Suprapubic skin (tissue), 4 donors: ENCODE results near the gene CASKIN2. TPM values are rescaled to one million over a fixed set of nuclear protein-coding genes. Genes with fewer than 3 reads are reported as not detected.

ENCODE experiments used
- DNase-seq, 2 donors: peaks; one replicate each; pipeline ENCODE4 v3.0.0-alpha.2; 2019; ENCODE audit warnings: low spot score in 2 of 2
- H3K27ac ChIP-seq: fragments of 200-600 bp; sonication (generic); one replicate; pipeline ENCODE4 v1.5.1; 2019
- H3K27me3 ChIP-seq: fragments of 200-600 bp; sonication (generic); one replicate; pipeline ENCODE4 v1.5.1; 2019
- H3K36me3 ChIP-seq: fragments of 200-600 bp; sonication (generic); one replicate; pipeline ENCODE4 v1.5.1; 2019
- H3K4me1 ChIP-seq: fragments of 200-600 bp; sonication (generic); one replicate; pipeline ENCODE4 v1.5.1; 2019
- H3K4me3 ChIP-seq: fragments of 200-600 bp; sonication (generic); one replicate; pipeline ENCODE4 v1.5.1; 2019; ENCODE audit warnings: mild to moderate bottlenecking
- H3K9me3 ChIP-seq: fragments of 200-600 bp; sonication (generic); one replicate; pipeline ENCODE4 v1.5.1; 2019
- CTCF ChIP-seq, 2 donors: fragments of 200-600 bp in 1 of 2; fragments of 450-650 bp in 1 of 2; sonication (generic) in 1 of 2; IDR thresholded peaks; one replicate each; pipeline ENCODE4 v1.5.1; 2016 to 2019; ENCODE audit warnings: antibody characterized with exemption in 2 of 2, mild to moderate bottlenecking in 1 of 2, moderate library complexity in 1 of 2
- EP300 ChIP-seq: sonication (generic); formaldehyde crosslinking; IDR thresholded peaks from one replicate; pipeline ENCODE4 v1.6.1; 2017; ENCODE audit warnings: antibody characterized with exemption
- POLR2A ChIP-seq, 2 donors: fragments of 450-650 bp; IDR thresholded peaks; one replicate each; pipeline ENCODE4 v1.6.1; 2017; ENCODE audit warnings: antibody characterized with exemption in 2 of 2, mild to moderate bottlenecking in 2 of 2, moderate library complexity in 2 of 2
- POLR2AphosphoS5 ChIP-seq, 3 donors: sonication (generic); formaldehyde crosslinking; IDR thresholded peaks; one replicate each; pipeline ENCODE4 v1.6.1; 2017; ENCODE audit warnings: antibody characterized with exemption in 3 of 3
- WGBS: methylation state at CpG from one replicate; pipeline ENCODE4 v1.1.5; 2018; 5-methylcytosine and 5-hydroxymethylcytosine counted together
- total RNA-seq, 4 donors: library from RNA; depleted of rRNA; stranded (reverse); fragments of >200 nt; gene quantifications; one replicate each; pipeline ENCODE4 v1.1.0, GENCODE V29; 2016

Gene CASKIN2
- total RNA-seq, 4 donors from 2014 or later: 18.7 to 25.1 (median 22.1) TPM

GRCh38 chr17:75492555-75493168, 22.7 kb downstream of the CASKIN2 start:
- Histone ChIP-seq H3K27ac (no peak overlapping the region), H3K4me3 (no peak overlapping the region), H3K27me3 (no peaks in the 10 kb centered on the region), H3K4me1 (peaks cover 6% of the 10 kb centered on the region), H3K36me3 (peaks cover 65% of the 10 kb centered on the region), H3K9me3 (no peaks in the 10 kb centered on the region)
- no peak for DNase-seq
- TF ChIP-seq EP300 (no peak), CTCF (IDR thresholded peaks at IDR 0.05) (no peak), POLR2A (IDR thresholded peaks at IDR 0.05) (no peak), POLR2AphosphoS5 (IDR thresholded peaks at IDR 0.05) (no peak)
- WGBS: 85% methylated on average over 8 of the region's 23 CpGs

- no peaks in the 10 kb centered on the region for H3K27me3 ChIP-seq
- no peaks in the 10 kb centered on the region for H3K9me3 ChIP-seq
- TF ChIP-seq EP300 (no peak), CTCF (IDR thresholded peaks at IDR 0.05) (no peak), POLR2AphosphoS5 (IDR thresholded peaks at IDR 0.05) (no peak), POLR2A (IDR thresholded peaks at IDR 0.05) (no peak)
- DNase-seq: no peak
- peaks cover 57% of the 10 kb centered on the region for H3K36me3 ChIP-seq
- WGBS: 89% methylated on average over 7 of the region's 15 CpGs
- peaks cover 16% of the 10 kb centered on the region for H3K4me1 ChIP-seq
- H3K4me3 ChIP-seq: no peak overlapping the region
- H3K27ac ChIP-seq: no peak overlapping the region
Measured at GRCh38 chr17:75491680-75492079, 23.7 kb downstream of the CASKIN2 start.

GRCh38 chr17:75490953-75491649, 24.2 kb downstream of the CASKIN2 start:
- TF ChIP-seq EP300 (no peak), POLR2A (IDR thresholded peaks at IDR 0.05) (no peak), CTCF (IDR thresholded peaks at IDR 0.05) (no peak), POLR2AphosphoS5 (IDR thresholded peaks at IDR 0.05) (no peak)
- no peaks in the 10 kb centered on the region for H3K27me3 ChIP-seq
- H3K4me3 ChIP-seq: no peak overlapping the region
- 76% methylated on average over 3 of the region's 19 CpGs for WGBS
- H3K9me3 ChIP-seq: no peaks in the 10 kb centered on the region
- DNase-seq: no peak
- H3K27ac ChIP-seq: no peak overlapping the region
- peaks cover 57% of the 10 kb centered on the region for H3K36me3 ChIP-seq
- H3K4me1 ChIP-seq: peaks cover 20% of the 10 kb centered on the region

- Histone ChIP-seq H3K27ac (no peak overlapping the region), H3K9me3 (no peaks in the 10 kb centered on the region), H3K36me3 (peaks cover 51% of the 10 kb centered on the region), H3K27me3 (no peaks in the 10 kb centered on the region), H3K4me1 (peaks cover 25% of the 10 kb centered on the region), H3K4me3 (no peak overlapping the region)
- no peak for DNase-seq
- 65% methylated on average over 10 of the region's 14 CpGs for WGBS
- TF ChIP-seq POLR2A (IDR thresholded peaks at IDR 0.05) (no peak), EP300 (no peak)
Measured at GRCh38 chr17:75490173-75490743, 25.1 kb downstream of the CASKIN2 start.

GRCh38 chr17:75489511-75489955, 25.8 kb downstream of the CASKIN2 start:
- DNase-seq: no peak
- Histone ChIP-seq H3K9me3 (no peaks in the 10 kb centered on the region), H3K4me3 (no peak overlapping the region), H3K27ac (no peak overlapping the region), H3K4me1 (peaks cover 26% of the 10 kb centered on the region), H3K27me3 (no peaks in the 10 kb centered on the region), H3K36me3 (peaks cover 44% of the 10 kb centered on the region)
- TF ChIP-seq POLR2AphosphoS5 (IDR thresholded peaks at IDR 0.05): no peak
- no peak for TF ChIP-seq CTCF (IDR thresholded peaks at IDR 0.05)
- no peak for TF ChIP-seq EP300
- TF ChIP-seq POLR2A (IDR thresholded peaks at IDR 0.05): no peak
- WGBS: 90% methylated on average over 14 of the region's 14 CpGs
